Measurements from ENCODE around the gene GAS2.

GAS2 gene

DNA sequence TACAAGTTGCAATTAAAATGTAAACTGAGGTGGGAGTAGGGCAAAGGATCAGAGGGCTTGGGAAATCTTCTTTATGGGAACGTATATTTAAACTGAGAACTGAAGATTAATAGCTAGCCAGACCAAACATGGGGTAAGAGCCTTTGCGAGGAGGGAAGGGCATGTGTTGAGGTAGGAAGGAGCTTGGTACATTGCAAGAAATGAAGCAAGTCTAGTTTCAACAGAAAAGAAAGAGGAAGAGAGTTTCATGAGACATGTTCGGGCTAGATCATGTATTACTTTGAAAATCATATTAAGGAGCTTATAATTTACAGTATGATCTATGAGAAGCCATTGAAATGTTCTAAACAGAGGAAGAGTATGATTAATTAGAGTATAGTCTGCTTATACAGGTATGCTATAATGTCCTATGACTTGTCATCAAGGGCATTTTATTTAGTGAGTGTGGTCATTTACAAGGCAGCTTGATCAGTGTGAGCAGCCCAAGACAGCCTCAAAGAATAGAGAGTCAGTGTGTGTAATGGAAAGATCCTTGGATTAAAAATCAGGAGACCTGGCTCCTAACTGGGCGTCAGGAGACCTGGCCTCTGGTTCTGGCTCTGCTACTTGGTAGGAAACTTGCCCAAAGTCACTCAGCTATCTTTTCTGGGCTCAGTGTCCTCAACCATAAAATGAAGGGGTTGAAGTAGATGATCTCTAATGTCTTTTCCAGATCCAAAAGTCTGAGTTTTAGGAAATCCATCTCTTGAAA lies 10.9 kb downstream of the GAS2 start:
- Histone ChIP-seq H3K27ac (no peak overlapping the region), H3K36me3 (replicated peaks) (no peaks in the 10 kb centered on the region), H3K27me3 (replicated peaks) (no peaks in the 10 kb centered on the region), H3K4me3 (ENCODE audit: low read depth, low read length) (no peak overlapping the region)
- in situ Hi-C loops (cut with HindIII; ENCODE audit: low pct_ligation_motif_present, low sequenced_read_pairs), result no loop called here
- DNase-seq, result no peak
- TF ChIP-seq, protein P1, sequence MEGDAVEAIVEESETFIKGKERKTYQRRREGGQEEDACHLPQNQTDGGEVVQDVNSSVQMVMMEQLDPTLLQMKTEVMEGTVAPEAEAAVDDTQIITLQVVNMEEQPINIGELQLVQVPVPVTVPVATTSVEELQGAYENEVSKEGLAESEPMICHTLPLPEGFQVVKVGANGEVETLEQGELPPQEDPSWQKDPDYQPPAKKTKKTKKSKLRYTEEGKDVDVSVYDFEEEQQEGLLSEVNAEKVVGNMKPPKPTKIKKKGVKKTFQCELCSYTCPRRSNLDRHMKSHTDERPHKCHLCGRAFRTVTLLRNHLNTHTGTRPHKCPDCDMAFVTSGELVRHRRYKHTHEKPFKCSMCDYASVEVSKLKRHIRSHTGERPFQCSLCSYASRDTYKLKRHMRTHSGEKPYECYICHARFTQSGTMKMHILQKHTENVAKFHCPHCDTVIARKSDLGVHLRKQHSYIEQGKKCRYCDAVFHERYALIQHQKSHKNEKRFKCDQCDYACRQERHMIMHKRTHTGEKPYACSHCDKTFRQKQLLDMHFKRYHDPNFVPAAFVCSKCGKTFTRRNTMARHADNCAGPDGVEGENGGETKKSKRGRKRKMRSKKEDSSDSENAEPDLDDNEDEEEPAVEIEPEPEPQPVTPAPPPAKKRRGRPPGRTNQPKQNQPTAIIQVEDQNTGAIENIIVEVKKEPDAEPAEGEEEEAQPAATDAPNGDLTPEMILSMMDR (IDR thresholded peaks at IDR 0.05; ENCODE audit: low read depth, low read length, missing control alignments), result no peak

GRCh38 chr11:22680628-22681027 lies 14.2 kb downstream of the GAS2 start:
- Histone ChIP-seq H3K4me3 (ENCODE audit: low read depth, low read length) (no peak overlapping the region), H3K36me3 (replicated peaks) (no peaks in the 10 kb centered on the region), H3K27me3 (replicated peaks) (no peaks in the 10 kb centered on the region), H3K27ac (no peak overlapping the region)
- TF ChIP-seq, protein P1 (IDR thresholded peaks at IDR 0.05; ENCODE audit: low read depth, low read length, missing control alignments), result no peak
- in situ Hi-C loops (cut with HindIII; ENCODE audit: low pct_ligation_motif_present, low sequenced_read_pairs), result no loop called here
- no peak for DNase-seq

GRCh38 chr11:22681281-22681812 lies 14.9 kb downstream of the GAS2 start:
- Histone ChIP-seq H3K36me3 (replicated peaks) (no peaks in the 10 kb centered on the region), H3K27me3 (replicated peaks) (no peaks in the 10 kb centered on the region), H3K4me3 (ENCODE audit: low read depth, low read length) (no peak overlapping the region), H3K27ac (no peak overlapping the region)
- TF ChIP-seq, protein P1 (IDR thresholded peaks at IDR 0.05; ENCODE audit: low read depth, low read length, missing control alignments), result no peak
- in situ Hi-C loops (cut with HindIII; ENCODE audit: low pct_ligation_motif_present, low sequenced_read_pairs), result no loop called here
- no peak for DNase-seq

DNA sequence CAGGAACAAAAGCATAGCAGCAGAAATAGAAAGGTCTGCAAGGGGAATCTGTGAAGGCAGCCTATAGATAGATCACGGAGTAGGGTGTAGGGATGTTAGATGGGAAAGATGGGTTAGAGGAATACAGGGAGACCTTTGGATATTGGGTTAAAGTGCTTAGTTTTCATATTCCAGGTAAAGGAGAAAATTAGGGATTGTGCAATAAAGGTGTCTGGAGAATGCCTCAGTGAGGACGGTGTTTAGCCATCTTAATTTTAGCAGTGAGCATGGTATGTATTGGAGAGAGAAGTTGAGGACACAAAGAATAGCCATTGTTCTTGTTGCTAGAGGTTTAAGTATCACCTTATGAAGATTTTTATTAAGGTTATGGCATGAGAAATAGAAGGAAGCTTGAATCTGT lies 17.7 kb downstream of the GAS2 start:
- no peaks in the 10 kb centered on the region for H3K36me3 ChIP-seq (replicated peaks)
- H3K4me3 ChIP-seq (ENCODE audit: low read depth, low read length), result no peak overlapping the region
- TF ChIP-seq, protein P1 (IDR thresholded peaks at IDR 0.05; ENCODE audit: low read depth, low read length, missing control alignments), result no peak
- in situ Hi-C loops (cut with HindIII; ENCODE audit: low pct_ligation_motif_present, low sequenced_read_pairs), result no loop called here
- no peak overlapping the region for H3K27ac ChIP-seq
- DNase-seq, result no peak
- H3K27me3 ChIP-seq (replicated peaks), result no peaks in the 10 kb centered on the region

- Histone ChIP-seq H3K27me3 (replicated peaks) (no peaks in the 10 kb centered on the region), H3K27ac (no peak overlapping the region), H3K4me3 (ENCODE audit: low read depth, low read length) (no peak overlapping the region), H3K36me3 (replicated peaks) (no peaks in the 10 kb centered on the region)
- no peak for DNase-seq
- TF ChIP-seq, protein P1 (IDR thresholded peaks at IDR 0.05; ENCODE audit: low read depth, low read length, missing control alignments), result no peak
- in situ Hi-C loops (cut with HindIII; ENCODE audit: low pct_ligation_motif_present, low sequenced_read_pairs), result no loop called here
Observed at GRCh38 chr11:22685111-22685510, 18.7 kb downstream of the GAS2 start.

All from brain microvascular endothelial cell (primary cell).